Eye (tissue), 1 donor: ENCODE measurements around the gene WNT5A.

ENCODE experiments used
- DNase-seq: peaks from one replicate; pipeline ENCODE4 v3.0.0-alpha.2; 2015

WNT5A gene

DNA sequence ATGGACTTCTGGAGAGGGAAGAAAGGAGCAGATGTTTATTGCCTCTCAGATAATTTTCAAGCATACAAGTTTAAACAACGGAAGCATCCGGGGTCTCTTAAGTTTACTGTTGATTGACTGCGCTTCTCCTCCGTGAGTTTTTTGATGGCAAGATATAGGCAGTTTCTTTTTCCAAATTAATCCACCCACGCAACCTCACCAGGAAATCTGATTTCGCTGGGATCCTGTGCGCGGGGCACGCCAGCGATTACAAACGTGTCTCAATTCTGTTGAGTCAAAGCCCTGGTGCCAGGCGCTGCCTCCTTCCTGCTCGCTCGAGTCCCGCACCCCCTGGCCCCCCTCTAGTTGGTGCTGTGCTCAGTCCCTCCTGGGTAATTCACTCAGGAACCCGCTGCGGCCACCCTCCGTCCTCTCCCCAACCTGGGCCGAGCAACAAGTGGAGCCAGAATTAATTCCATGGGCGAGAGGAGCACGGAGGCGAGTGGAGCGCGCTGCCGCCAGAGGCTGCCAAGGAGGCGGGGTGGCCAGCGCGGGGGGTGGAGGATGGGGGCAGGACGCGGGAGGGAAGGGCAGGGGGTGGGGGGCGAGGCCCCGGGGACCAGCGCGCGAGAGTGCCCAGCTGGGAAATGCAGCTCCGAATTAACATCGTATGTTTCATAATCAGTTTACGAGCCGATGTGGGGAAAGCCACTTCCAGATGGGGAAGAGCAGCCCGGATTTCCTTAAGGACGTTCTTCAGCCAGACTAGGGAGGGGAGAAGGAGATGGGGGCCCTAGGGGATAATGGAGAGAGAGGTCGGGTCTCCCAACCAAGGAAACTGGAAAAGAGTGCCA is 6.0 kb downstream of the WNT5A start:
- peak; percentile 71 for DNase-seq

DNA sequence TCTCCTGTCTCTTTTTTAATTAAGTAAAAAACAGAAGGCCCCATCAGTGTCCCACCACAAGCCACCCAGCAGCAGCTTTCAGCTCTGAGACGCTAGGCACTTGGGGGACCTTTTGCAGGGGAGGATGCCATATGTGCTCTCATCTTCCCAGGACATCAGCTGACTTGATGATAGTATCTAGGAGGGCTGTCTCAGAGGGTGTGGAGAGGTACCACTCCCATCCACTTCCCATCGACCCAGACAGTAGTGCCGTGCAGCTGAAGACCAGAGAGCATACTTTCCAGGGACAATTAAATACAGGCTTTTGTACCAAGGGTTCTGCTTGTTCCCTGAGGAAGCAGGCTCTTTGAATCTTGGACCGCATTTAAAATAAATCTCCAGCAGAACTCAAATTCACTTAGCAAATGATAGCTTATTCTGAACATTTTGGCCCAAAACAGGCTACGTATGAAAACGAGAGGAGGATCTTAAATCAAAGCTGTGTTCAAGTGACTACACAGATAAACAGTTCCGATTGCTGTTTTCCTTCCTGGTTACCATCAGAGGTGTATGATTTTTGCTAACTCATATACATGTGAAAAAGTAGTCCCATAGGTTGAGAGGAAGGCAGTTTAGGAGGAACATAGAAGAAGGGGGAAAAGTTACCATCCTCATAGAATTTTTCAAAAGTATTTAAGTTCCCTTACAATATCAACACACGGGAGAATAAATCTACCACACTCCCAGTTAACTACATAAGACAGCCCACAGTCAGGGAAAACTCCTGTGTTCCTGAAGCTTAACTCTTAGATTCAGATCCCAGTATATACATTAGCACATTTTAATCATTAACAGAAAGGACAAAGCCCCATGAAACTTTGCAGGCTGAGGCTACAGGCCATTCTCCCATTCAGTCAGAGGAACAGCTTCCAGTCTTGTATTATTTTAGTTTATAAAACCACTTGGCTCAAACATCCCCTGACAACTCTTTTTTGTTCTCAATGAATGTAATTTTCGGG is 9.5 kb downstream of the WNT5A start:
- DNase-seq: no peak

GRCh38 chr3:55476515-55476914 is 10.6 kb downstream of the WNT5A start:
- peak; percentile 26 for DNase-seq

- peak; percentile 26 for DNase-seq
Measured at GRCh38 chr3:55474213-55474632, 12.9 kb downstream of the WNT5A start.

- DNase-seq: no peak
Measured at GRCh38 chr3:55473788-55474187, 13.3 kb downstream of the WNT5A start.

DNA sequence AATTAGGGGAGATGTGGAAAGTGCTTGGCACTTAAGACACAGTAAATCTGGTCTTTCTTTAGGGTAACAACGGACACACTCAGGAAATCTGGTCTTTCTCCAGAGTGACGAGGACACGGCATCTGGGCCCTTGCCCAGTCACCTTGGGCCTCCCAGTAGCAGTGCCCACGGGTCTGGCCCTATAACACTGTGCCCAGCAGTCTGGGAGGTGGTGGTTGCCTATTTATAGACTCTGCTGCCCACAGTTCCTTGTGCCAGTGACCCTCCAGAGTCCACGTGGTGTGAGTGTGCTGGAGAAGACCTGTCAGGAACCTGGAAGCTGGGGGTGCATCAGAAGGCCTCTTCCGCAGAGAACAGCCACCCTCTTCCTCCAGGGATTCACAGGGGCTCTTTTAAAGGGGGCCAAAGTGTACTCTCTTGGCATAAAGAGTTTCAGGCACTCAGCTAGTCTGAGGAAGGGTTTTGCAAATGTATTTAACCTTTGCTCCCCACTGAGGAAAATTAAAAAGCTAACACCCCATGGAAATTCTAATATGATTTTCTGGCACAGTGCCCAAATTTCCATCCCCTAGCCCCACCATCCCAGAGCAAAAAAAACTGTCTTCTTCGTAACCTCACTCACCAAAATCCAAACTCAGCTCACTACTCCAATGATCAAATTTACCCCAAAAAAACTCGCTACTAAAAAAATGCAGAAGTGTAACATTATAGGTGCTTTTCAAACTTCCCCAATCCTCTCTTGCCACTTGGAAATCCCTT is 15.4 kb downstream of the WNT5A start:
- DNase-seq: no peak

DNA sequence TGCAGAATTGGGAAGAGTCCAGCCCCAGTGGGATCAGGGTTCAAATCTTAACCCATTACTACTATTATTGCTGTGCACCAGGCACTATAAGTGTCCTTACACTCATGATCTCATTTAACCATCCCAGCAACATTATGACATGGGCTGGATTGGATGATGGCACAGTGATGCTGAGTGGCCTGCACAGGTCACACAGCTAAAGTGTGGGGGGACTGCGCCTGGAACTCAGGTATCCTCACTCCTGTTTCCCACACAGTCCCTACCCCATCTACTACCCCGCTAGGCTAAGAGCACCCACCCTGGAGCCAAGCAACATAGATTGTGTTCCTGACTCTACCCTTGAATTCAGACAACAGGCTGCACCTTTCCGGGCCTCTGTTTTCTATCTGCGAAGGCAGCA is 16.0 kb downstream of the WNT5A start:
- DNase-seq: no peak

DNA sequence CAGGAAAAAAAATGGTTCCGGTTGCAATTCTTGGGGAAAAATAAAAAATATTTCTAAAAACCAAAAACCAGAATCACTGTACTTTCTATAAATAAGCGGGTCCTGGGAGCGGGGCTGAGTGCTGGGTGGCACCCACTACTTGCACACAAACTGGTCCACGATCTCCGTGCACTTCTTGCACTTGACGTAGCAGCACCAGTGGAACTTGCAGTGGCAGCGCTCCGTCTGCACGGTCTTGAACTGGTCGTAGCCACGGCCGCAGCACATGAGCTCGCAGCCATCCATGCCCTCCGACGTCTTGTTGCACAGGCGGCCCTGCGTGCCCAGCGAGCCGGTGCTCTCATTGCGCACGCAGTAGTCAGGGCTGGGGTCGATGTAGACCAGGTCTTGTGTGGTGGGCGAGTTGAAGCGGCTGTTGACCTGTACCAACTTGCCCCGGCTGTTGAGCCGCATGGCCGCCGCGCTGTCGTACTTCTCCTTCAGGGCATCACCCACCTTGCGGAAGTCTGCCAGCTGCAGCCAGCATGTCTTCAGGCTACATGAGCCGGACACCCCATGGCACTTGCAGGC is 17.1 kb downstream of the WNT5A start:
- DNase-seq: no peak

- no peak for DNase-seq
Measured at GRCh38 chr3:55468251-55468650, 18.9 kb downstream of the WNT5A start.

- DNase-seq: no peak
Measured at GRCh38 chr3:55467099-55467498, 20.0 kb downstream of the WNT5A start.

- no peak for DNase-seq
Measured at GRCh38 chr3:55466526-55466925, 20.6 kb downstream of the WNT5A start.

DNA sequence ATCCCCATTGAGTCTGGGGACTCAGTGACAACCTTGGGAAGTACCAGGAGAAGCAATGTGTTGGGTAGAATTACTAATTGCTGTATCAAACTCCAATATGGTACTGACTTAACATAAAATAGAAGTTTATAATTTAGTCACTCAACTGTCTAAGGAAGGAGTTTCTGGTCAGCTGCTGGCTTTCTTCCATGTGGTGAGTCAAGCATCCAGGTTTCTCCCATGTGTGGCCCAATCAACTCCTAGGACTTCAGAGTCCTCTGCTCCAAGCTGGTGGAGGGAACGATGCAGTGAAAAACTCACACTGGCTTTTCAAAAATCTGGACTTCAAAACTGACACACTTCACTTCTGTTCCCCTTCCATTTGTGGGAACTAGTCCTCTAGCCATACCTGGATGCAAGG is 25.2 kb downstream of the WNT5A start:
- DNase-seq: no peak

GRCh38 chr3:55459838-55460237 is 27.3 kb downstream of the WNT5A start:
- no peak for DNase-seq

DNA sequence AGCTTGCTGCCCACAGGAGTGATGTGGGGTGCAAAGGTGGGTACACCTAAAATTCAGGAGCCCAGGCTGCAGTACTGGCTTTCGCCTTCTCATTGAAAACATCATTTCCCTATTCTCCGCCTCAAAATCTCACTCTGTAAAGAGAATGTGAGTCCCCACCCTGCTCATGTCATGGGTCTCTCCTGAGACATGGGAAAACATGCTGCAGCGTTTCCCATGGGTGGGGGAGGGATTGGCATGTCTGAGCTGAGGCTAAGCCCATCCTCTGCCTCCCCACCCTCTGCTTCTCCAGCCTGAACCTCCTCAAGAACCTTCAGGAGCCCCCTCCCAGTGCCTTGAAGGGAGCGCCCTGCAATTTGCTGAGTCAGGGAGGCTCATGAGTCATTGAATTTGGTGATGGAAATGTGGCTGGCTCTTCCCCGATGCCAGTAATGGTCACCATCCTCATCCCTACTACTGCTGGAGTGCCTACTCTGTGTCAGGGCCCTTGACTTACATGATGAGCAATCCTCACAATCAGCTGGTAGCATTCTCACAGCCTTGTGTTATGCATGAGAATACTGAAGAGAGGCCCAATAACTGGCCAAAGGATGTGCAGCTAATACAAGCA is 28.8 kb downstream of the WNT5A start:
- no peak for DNase-seq

GRCh38 chr3:55455915-55456314 is 31.2 kb downstream of the WNT5A start:
- DNase-seq: no peak

- no peak for DNase-seq
Measured at GRCh38 chr3:55454611-55455010, 32.5 kb downstream of the WNT5A start.

GRCh38 chr3:55453886-55454496 is 33.1 kb downstream of the WNT5A start:
- DNase-seq: no peak

- no peak for DNase-seq
Measured at GRCh38 chr3:55452886-55453285, 34.2 kb downstream of the WNT5A start.

- DNase-seq: no peak
Measured at GRCh38 chr3:55449527-55449926, 37.6 kb downstream of the WNT5A start.

DNA sequence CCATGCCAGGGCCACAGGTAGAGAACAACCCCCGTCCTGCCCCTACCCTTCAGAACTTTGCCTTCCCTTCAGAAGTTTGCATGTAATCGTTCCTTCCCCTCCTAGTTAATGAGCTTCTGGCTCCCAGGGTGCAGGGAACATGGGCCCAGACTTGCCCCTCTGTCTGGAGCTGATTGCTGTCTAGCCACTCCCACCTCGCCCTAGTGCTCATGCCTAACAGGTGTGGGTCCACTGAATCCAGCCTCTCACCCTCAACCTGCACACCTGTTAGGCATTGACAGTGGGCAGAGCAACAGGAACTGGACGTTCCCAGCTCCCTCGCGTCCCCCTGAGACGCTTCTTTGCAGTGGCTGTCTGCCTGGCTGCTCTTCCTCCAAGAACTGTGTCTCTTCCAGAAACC is 40.3 kb downstream of the WNT5A start:
- no peak for DNase-seq

DNA sequence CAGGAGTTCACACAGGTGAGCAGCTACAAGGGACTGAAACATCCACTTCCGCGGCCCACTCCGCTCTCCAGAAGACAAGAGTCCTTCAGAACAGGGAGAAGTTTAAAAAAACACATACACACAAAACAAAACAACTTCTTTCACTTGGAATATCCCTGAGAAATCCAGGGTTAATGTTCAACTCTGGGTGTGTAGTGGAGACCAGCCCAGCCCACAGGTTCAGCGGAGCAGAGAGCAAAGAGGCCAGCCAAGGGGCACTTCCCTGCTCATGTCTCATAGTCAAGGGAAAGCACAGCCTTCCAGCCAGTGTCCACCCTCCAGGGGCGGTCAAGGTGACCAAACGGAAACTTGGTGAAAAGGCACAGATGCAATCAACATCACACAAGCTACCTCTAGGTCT is 41.6 kb downstream of the WNT5A start:
- DNase-seq: no peak

DNA sequence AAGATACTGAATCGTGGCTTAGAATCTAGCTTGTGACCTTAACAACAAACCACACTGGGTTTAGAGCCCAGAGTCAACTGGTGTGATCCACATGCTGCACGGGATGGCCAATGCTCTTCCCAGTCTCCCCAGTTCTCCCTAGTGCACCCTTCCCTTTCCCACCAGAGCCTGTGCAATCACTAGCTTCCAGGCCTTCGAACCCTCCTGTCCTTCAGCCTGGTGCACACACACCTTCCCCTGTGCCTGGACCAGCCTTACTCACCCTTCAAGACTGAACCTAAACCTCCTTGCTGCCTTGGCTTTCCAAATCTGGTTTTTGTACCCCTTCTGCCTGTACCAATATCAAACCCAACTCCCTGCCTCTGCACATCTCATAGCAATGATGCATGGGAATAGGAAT is 43.8 kb downstream of the WNT5A start:
- no peak for DNase-seq
